Psoas muscle (tissue), 8 donors: ENCODE measurements around the gene DGKB. TPM values are rescaled to one million over a fixed set of nuclear protein-coding genes. Genes with fewer than 3 reads are reported as not detected.

Experiments used
- ATAC-seq, 4 donors: fragments of 200-7000 bp; cut with Tn5 transposase; one replicate each; pipeline ENCODE4 v1.9.1; 2020; ENCODE audit warnings: moderate library complexity in 3 of 4, mild to moderate bottlenecking in 2 of 4
- DNase-seq, 2 donors: peaks; one replicate each; pipeline ENCODE4 v3.0.0-alpha.2; 2020
- H3K27ac ChIP-seq: fragments of 200-600 bp; one replicate; pipeline ENCODE4 v1.8.0; 2022
- H3K27me3 ChIP-seq, 3 donors: fragments of 200-600 bp in 1 of 3; one replicate each; pipeline versions ENCODE4 v1.6.1 to v1.8.0; 2013 to 2022; ENCODE audit warnings: low read length in 2 of 3, mild to moderate bottlenecking in 2 of 3, moderate library complexity in 1 of 3; ENCODE audit not compliant: insufficient read depth in 3 of 3
- H3K36me3 ChIP-seq, 2 donors: fragments of 200-600 bp in 1 of 2; one replicate each; pipeline versions ENCODE4 v1.6.1 to v1.8.0; 2013 to 2022; ENCODE audit warnings: low read depth in 1 of 2, mild to moderate bottlenecking in 1 of 2, moderate library complexity in 1 of 2; ENCODE audit not compliant: insufficient read depth in 1 of 2
- H3K4me1 ChIP-seq: fragments of 200-600 bp; one replicate; pipeline ENCODE4 v1.8.0; 2022
- H3K4me3 ChIP-seq: fragments of 200-600 bp; one replicate; pipeline ENCODE4 v1.8.0; 2022; ENCODE audit warnings: mild to moderate bottlenecking
- H3K9me3 ChIP-seq: fragments of 200-600 bp; one replicate; pipeline ENCODE4 v1.8.0; 2022
- CTCF ChIP-seq: fragments of 200-600 bp; IDR thresholded peaks from one replicate; pipeline ENCODE4 v1.8.0; 2022; ENCODE audit warnings: antibody characterized with exemption
- WGBS, 3 donors: extraction: QIAGEN DNeasy Blood & Tissue Kit; methylation state at CpG; one replicate each; pipeline versions ENCODE4 v1.1.6 to v1.1.7; 2013; 5-methylcytosine and 5-hydroxymethylcytosine counted together
- intact Hi-C, 2 donors: fragments of 100-400 bp; cut with DNase I; formaldehyde crosslinking; loops; one replicate each; pipeline versions ENCODE4 v1.11.0 to v1.14.2; 2022
- polyA plus RNA-seq, 3 donors: library from polyadenylated mRNA; stranded (reverse); fragments of 200-250 nt; gene quantifications; one replicate each; pipeline ENCODE4 v1.2.3, GENCODE V29; 2013
- total RNA-seq, 4 donors: library from RNA; stranded (reverse); fragmentation: NEBNext Ultra II Directional in 2 of 4; extraction: Animal tissue kit (Norgen Biotek cat#: 25700) in 2 of 4; gene quantifications; one replicate each; pipeline versions ENCODE4 v1.2.1 to v1.2.4, GENCODE V29; 2021 to 2023
- donor health status: healthy with polysubstance abuse.
- donor health status: DM: no; HTN: no; CAD: no; lungs with moderate emphysema.
- donor health status: Bipolar disorder and iron deficiency.
- donor health status: healthy.
- donor health status: DM: yes; HTN: yes; CAD: no.
- donor health status: DM: no; HTN: no; CAD: no.
- donor health status: DM: no; HTN: no; CAD: no.
- donor health status: DM: yes; HTN: yes; CAD: no.

The DGKB gene
- total and polyA plus RNA-seq, 7 donors: 0.01 to 0.26 (median 0.04) TPM; not detected in 2

DNA sequence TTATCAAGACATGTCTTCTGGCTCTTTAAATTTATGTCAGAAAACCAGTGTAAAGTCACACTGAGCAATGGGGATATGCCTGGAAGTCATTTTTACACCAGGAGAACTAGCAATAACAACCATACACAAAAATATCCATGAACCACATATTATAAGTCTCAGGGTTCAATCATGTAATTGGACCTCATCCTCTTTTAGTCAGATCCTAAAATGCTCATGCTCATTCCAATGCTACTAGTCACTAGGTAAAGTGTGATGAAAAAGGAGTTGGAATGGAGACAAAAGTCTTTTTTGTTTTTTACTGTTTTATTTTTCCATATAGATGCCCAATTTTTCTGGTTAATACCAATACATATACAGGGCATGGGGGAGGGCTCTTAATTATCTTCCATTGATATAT, 306.1 kb downstream of the DGKB start:
- H3K9me3 ChIP-seq: no peaks in the 10 kb centered on the region
- intact Hi-C loops: no loop called here

GRCh38 chr7:14590206-14590605, 312.3 kb downstream of the DGKB start:
- no peak overlapping the region for H3K4me3 ChIP-seq
- no peaks in the 10 kb centered on the region for H3K36me3 ChIP-seq
- no peak for ATAC-seq
- no peak for TF ChIP-seq CTCF
- no peaks in the 10 kb centered on the region for H3K9me3 ChIP-seq
- H3K27me3 ChIP-seq: no peaks in the 10 kb centered on the region
- 73 to 76% (median 73%) methylated on average over 3 of the region's 3 CpGs for WGBS, 3 donors
- intact Hi-C loops: no loop called here
- no peaks in the 10 kb centered on the region for H3K4me1 ChIP-seq
- no peak for DNase-seq
- H3K27ac ChIP-seq: no peak overlapping the region

More for the DNA sequence above, 306.1 kb downstream of the DGKB start:
- ATAC-seq (no peak), DNase-seq (no peak)
- TF ChIP-seq CTCF: no peak
- H3K4me3 ChIP-seq: no peak overlapping the region
- no peaks in the 10 kb centered on the region for H3K4me1 ChIP-seq
- no peaks in the 10 kb centered on the region for H3K36me3 ChIP-seq
- no peak overlapping the region for H3K27ac ChIP-seq
- H3K27me3 ChIP-seq: no peaks in the 10 kb centered on the region

DNA sequence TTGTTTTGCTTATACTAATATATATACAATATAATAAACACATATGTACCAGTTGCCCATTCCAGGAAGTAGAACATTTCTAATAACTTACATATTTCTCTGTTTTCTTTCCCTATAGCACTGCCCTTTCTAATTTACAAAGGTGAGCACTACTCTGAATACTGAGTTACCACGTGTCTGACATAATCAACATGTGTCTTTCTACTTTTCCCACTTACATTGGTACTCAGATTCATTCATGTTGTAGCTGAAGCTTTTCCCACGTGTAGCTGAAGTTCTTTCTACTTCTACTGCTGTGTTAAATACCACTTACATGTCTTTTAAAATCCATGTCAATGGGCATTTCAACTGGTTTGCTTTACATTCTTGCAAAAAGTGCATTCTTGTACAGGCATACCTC, 317.3 kb downstream of the DGKB start:
- Histone ChIP-seq H3K4me3 (no peak overlapping the region), H3K36me3 (no peaks in the 10 kb centered on the region), H3K27ac (no peak overlapping the region), H3K27me3 (no peaks in the 10 kb centered on the region), H3K4me1 (no peaks in the 10 kb centered on the region), H3K9me3 (no peaks in the 10 kb centered on the region)
- WGBS, 3 donors: 70 to 87% (median 79%) methylated on average over 2 of the region's 2 CpGs
- DNase-seq (no peak), ATAC-seq (no peak)
- no peak for TF ChIP-seq CTCF
- intact Hi-C loops: no loop called here

- Histone ChIP-seq H3K4me1 (no peaks in the 10 kb centered on the region), H3K27me3 (no peaks in the 10 kb centered on the region), H3K4me3 (no peak overlapping the region), H3K36me3 (no peaks in the 10 kb centered on the region), H3K9me3 (no peaks in the 10 kb centered on the region), H3K27ac (no peak overlapping the region)
- TF ChIP-seq CTCF: no peak
- intact Hi-C loops: no loop called here
- ATAC-seq (no peak), DNase-seq (no peak)
Measured at GRCh38 chr7:14583518-14583917, 319.0 kb downstream of the DGKB start.

DNA sequence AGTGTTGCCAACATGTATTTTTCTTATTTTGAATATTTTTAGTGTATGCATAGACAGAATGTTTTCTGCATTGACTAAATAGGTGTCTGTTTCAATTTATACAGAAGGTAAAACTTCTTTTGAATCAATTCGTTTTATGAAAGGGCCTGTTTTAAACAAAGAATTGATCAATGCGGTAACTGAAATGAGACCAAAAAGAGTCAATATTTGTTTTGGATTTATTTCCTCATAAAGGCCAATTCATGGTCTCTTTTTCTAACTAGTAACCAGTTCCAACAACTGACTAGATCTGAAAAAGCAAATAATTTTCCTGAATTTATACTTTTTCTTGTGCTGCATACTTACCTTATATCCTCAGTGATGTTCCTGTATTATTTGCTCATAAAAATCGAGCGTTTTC, 320.5 kb downstream of the DGKB start:
- no peaks in the 10 kb centered on the region for H3K9me3 ChIP-seq
- 85 to 87% (median 86%) methylated on average over 4 of the region's 4 CpGs for whole genome bisulfite sequencing, 3 donors
- no peaks in the 10 kb centered on the region for H3K4me1 ChIP-seq
- H3K27me3 ChIP-seq: no peaks in the 10 kb centered on the region
- H3K36me3 ChIP-seq: no peaks in the 10 kb centered on the region
- ATAC-seq (no peak), DNase-seq (no peak)
- no peak for TF ChIP-seq CTCF
- intact Hi-C loops: no loop called here
- no peak overlapping the region for H3K4me3 ChIP-seq
- no peak overlapping the region for H3K27ac ChIP-seq
